Stimulated activated CD4-positive, alpha-beta T cell treated with anti-CD3 and anti-CD28 coated beads, TNF-alpha, amount 100 ng/mL, for 48 hours (primary cell): ENCODE measurements around the gene PAIP2.
"Not testable (repeated sequence)": the region's sequence is repeated elsewhere in the genome, so short reads cannot be mapped to it uniquely, and the experiment has no call there.

ENCODE experiments used
- DNase-seq, 3 donors: peaks; one replicate each; pipeline ENCODE4 v3.0.0-alpha.2; 2020; ENCODE audit warnings: low read depth in 3 of 3

Gene PAIP2

GRCh38 chr5:139378101-139378825, 36.6 kb downstream of the PAIP2 start:
- no peak for DNase-seq

GRCh38 chr5:139378941-139379361, 37.3 kb downstream of the PAIP2 start:
- DNase-seq: no peak

GRCh38 chr5:139379626-139380449, 38.2 kb downstream of the PAIP2 start:
- no peak for DNase-seq

- no peak for DNase-seq
Measured at GRCh38 chr5:139381837-139382761, 40.4 kb downstream of the PAIP2 start.

GRCh38 chr5:139382807-139383206, 41.2 kb downstream of the PAIP2 start:
- DNase-seq: no peak

- no peak for DNase-seq
Measured at GRCh38 chr5:139383275-139383992, 41.8 kb downstream of the PAIP2 start, which contains the start of gene SLC23A1. TSS of gene SLC23A1 (minus strand) at chr5:139383297. CDS start at chr5:139383253, 44 bp downstream.

GRCh38 chr5:139383993-139384590, 42.4 kb downstream of the PAIP2 start:
- DNase-seq: no peak

- DNase-seq: no peak
Measured at GRCh38 chr5:139384591-139385051, 43.0 kb downstream of the PAIP2 start.

GRCh38 chr5:139385061-139386049, 43.7 kb downstream of the PAIP2 start:
- DNase-seq: no peak

GRCh38 chr5:139386050-139386438, 44.4 kb downstream of the PAIP2 start:
- no peak for DNase-seq

GRCh38 chr5:139386956-139387355, 45.3 kb downstream of the PAIP2 start:
- not testable (repeated sequence) for DNase-seq

- no peak for DNase-seq
Measured at GRCh38 chr5:139387611-139388197, 46.0 kb downstream of the PAIP2 start.

GRCh38 chr5:139388198-139388821, 46.7 kb downstream of the PAIP2 start:
- DNase-seq: no peak

GRCh38 chr5:139389701-139390638, 48.3 kb downstream of the PAIP2 start, which contains the start of gene MZB1:
TSS of gene MZB1 (minus strand) at chr5:139389913. CDS start at chr5:139389856, 57 bp downstream.
- peak in 1 of 3 donors; percentile 40 for DNase-seq

- DNase-seq: no peak
Measured at GRCh38 chr5:139390639-139391569, 49.2 kb downstream of the PAIP2 start.
